ENCODE data around the gene KCNN1.

Gene KCNN1

DNA sequence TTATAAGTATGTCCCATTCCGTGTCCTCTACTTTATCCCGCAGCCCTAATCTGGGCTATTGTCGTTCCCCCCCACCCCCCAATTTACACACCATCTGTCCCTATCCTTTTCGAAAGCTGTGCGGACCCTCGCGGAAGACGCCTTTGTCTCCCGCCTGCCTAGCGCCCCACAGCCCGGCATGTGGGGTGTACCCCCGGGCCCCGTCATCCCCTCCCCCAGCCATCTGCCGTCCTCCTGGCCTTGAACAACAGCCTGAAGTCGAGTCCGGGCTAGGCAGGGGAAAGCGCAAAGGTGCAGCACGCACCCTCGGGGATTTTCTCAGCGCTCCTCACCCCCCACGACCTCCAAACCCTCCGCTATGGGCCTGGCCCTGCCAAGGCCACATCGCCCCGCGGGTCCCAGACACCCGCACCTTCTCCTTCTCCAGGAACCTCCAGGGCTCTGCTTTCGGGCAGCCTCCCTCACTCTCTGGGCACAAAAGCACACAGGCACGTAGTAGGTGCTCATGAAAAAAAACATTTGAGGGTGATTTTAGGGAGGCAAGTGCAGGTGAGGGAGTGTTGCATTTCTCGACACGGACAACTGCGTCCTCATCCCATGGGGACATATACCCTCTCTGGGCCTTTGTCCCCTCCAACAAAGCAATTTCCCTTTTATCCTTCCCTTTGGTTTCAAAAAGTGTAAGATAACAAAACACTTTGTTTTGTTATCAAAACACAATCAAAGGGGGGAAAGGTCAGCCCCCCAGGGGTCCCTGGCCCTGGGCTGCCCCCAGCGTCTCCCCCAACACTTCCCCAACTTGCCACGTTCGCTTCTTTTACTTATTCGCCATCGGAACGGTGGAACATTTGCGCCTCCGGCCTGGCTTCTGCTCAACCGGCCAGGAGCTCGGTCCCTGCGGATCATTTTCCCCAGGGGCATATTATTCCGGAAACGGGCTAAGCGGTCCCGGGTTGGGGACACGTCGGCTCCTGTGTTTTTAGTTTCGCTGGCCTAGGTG lies 17.7 kb upstream of the KCNN1 start:
- peaks cover 50% of the 10 kb centered on the region for H3K27me3 ChIP-seq (ENCODE audit: insufficient read depth, poor library complexity, severe bottlenecking)
- TF ChIP-seq, protein P1, sequence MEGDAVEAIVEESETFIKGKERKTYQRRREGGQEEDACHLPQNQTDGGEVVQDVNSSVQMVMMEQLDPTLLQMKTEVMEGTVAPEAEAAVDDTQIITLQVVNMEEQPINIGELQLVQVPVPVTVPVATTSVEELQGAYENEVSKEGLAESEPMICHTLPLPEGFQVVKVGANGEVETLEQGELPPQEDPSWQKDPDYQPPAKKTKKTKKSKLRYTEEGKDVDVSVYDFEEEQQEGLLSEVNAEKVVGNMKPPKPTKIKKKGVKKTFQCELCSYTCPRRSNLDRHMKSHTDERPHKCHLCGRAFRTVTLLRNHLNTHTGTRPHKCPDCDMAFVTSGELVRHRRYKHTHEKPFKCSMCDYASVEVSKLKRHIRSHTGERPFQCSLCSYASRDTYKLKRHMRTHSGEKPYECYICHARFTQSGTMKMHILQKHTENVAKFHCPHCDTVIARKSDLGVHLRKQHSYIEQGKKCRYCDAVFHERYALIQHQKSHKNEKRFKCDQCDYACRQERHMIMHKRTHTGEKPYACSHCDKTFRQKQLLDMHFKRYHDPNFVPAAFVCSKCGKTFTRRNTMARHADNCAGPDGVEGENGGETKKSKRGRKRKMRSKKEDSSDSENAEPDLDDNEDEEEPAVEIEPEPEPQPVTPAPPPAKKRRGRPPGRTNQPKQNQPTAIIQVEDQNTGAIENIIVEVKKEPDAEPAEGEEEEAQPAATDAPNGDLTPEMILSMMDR (IDR thresholded peaks at IDR 0.05; ENCODE audit: insufficient read depth, low read length), result no peak
- TF ChIP-seq GABPA (IDR thresholded peaks at IDR 0.05; ENCODE audit: low read depth), result no peak
- TF ChIP-seq SPI1 (IDR thresholded peaks at IDR 0.05; ENCODE audit: borderline replicate concordance, low read depth), result no peak
- no peak overlapping the region for H3K27ac ChIP-seq (replicated peaks)
- no peak for DNase-seq (ENCODE audit: low read depth in 1 of 2, low spot score in 1 of 2)
- no peak overlapping the region for H3K4me3 ChIP-seq (replicated peaks; ENCODE audit: insufficient read depth, low read length)

DNA sequence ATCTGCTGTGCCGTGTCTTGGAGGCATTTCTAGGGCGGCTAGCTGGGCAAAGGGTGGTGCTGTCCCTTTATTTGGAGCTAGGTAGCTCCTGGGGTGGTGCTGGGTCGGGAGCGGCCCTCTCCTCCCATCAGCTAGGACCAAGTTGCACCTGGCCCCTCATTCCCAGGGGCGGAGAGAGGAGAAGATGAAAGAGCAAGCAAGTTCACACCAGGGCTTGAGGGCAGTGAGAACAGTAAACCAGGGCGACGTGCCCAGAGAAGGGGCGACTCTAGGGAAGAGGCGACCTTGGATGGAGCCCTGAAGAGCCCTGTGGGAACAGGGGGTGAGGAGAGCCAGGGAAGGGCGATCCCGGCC lies 17.0 kb upstream of the KCNN1 start:
- H3K27ac ChIP-seq (replicated peaks), result no peak overlapping the region
- H3K4me3 ChIP-seq (replicated peaks; ENCODE audit: insufficient read depth, low read length), result no peak overlapping the region

DNA sequence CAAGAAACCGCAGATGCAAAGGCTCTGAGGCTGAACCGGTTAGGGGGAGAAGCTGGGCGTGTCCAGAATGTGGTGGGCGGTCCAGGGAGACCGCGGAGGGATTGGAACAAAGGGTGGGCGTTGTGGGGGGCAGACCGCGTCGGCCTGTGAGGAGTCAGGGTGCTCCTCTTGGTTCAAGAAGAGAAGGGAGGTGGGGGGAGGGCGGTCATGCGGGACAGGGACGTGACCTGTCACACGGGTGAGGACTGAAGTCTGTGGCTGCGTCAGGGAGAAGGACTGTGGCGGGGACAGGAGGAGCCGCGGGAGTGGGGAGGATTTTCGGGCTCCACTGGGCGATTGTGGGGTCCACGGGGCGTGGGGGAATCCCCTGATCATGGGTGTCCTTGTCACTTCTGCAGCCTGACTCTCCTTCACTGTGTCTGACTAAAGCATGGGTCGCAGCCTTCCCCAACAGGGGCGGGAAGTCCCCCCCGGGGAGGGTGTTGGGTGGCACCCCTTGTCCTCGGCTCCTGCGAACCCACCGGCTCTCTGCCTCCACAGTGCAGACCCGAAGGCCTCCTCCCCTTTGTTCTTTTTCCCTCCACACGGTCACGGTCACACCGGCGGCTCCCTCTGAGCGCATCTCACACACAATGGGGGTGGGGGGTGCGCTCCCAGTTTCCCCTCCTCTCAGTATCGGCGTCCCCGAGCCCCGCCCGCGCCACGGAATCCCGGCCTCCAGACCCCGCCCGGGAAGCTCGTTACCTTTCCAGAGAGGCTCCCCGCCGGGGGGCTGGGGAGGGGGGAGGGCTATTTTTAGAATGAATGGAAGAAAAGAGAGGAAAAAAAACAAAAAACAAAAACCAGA lies 16.4 kb upstream of the KCNN1 start:
- no peak for DNase-seq (ENCODE audit: low read depth in 1 of 2, low spot score in 1 of 2)
- Histone ChIP-seq H3K27ac (replicated peaks) (no peak overlapping the region), H3K4me3 (replicated peaks; ENCODE audit: insufficient read depth, low read length) (no peak overlapping the region), H3K27me3 (ENCODE audit: insufficient read depth, poor library complexity, severe bottlenecking) (peaks cover 53% of the 10 kb centered on the region)
- TF ChIP-seq POLR2AphosphoS5 (IDR thresholded peaks at IDR 0.05; ENCODE audit: low read depth) (no peak), SPI1 (IDR thresholded peaks at IDR 0.05; ENCODE audit: borderline replicate concordance, low read depth) (no peak), GABPA (IDR thresholded peaks at IDR 0.05; ENCODE audit: low read depth) (no peak)
- TF ChIP-seq, protein P1 (IDR thresholded peaks at IDR 0.05; ENCODE audit: insufficient read depth, low read length), result no peak
- TF ChIP-seq, protein P2, sequence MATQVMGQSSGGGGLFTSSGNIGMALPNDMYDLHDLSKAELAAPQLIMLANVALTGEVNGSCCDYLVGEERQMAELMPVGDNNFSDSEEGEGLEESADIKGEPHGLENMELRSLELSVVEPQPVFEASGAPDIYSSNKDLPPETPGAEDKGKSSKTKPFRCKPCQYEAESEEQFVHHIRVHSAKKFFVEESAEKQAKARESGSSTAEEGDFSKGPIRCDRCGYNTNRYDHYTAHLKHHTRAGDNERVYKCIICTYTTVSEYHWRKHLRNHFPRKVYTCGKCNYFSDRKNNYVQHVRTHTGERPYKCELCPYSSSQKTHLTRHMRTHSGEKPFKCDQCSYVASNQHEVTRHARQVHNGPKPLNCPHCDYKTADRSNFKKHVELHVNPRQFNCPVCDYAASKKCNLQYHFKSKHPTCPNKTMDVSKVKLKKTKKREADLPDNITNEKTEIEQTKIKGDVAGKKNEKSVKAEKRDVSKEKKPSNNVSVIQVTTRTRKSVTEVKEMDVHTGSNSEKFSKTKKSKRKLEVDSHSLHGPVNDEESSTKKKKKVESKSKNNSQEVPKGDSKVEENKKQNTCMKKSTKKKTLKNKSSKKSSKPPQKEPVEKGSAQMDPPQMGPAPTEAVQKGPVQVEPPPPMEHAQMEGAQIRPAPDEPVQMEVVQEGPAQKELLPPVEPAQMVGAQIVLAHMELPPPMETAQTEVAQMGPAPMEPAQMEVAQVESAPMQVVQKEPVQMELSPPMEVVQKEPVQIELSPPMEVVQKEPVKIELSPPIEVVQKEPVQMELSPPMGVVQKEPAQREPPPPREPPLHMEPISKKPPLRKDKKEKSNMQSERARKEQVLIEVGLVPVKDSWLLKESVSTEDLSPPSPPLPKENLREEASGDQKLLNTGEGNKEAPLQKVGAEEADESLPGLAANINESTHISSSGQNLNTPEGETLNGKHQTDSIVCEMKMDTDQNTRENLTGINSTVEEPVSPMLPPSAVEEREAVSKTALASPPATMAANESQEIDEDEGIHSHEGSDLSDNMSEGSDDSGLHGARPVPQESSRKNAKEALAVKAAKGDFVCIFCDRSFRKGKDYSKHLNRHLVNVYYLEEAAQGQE (IDR thresholded peaks at IDR 0.05; ENCODE audit: insufficient replicate concordance, low read depth), result no peak

More for the DNA sequence above, 17.0 kb upstream of the KCNN1 start:
- no peak for DNase-seq (ENCODE audit: low read depth in 1 of 2, low spot score in 1 of 2)
- TF ChIP-seq, protein P2 (IDR thresholded peaks at IDR 0.05; ENCODE audit: insufficient replicate concordance, low read depth), result no peak
- TF ChIP-seq SPI1 (IDR thresholded peaks at IDR 0.05; ENCODE audit: borderline replicate concordance, low read depth) (no peak), POLR2AphosphoS5 (IDR thresholded peaks at IDR 0.05; ENCODE audit: low read depth) (no peak), GABPA (IDR thresholded peaks at IDR 0.05; ENCODE audit: low read depth) (no peak)
- TF ChIP-seq, protein P1 (IDR thresholded peaks at IDR 0.05; ENCODE audit: insufficient read depth, low read length), result no peak
- H3K27me3 ChIP-seq (ENCODE audit: insufficient read depth, poor library complexity, severe bottlenecking), result peaks cover 53% of the 10 kb centered on the region
